MM.1S (cell line): ENCODE measurements around the gene MIGA1.

Experiments used
- EZH2 ChIP-seq: fragments of 300-600 bp; sonication (generic); optimal IDR thresholded peaks from 2 replicates; pipeline ENCODE3; 2017; ENCODE audit warnings: low read depth, mild to moderate bottlenecking, antibody characterized with exemption, low read length, mixed read lengths
- EZH2phosphoT487 ChIP-seq: fragments of 300-600 bp; sonication (generic); IDR thresholded peaks from 2 replicates; pipeline ENCODE4 v1.6.1; 2018; ENCODE audit warnings: antibody characterized with exemption, low read length
- TF ChIP-seq, protein P1 (sequence below): fragments of 300-600 bp; sonication (generic); IDR thresholded peaks from 2 replicates; pipeline ENCODE4 v1.5.1; 2016; ENCODE audit warnings: antibody characterized with exemption, low read length, mixed read lengths

DNA sequence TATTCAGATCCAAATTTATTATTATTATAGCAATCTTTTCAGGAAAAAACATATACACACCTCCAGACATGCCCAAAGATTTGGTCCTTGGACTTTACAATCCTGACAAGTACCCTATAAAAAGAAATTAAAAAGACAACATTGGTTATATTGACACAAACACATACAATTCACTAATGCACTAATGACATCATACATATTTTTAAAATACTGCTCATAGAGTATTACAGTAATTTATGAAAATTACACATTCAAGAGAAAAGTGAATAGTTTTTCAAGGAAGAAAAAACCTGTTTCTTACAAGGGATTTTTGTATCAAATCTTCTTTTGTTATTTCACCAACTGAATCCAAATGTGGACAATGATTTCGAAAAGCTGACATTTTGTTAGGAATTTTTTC lies 38.1 kb upstream of the MIGA1 start:
- TF ChIP-seq, protein P1, sequence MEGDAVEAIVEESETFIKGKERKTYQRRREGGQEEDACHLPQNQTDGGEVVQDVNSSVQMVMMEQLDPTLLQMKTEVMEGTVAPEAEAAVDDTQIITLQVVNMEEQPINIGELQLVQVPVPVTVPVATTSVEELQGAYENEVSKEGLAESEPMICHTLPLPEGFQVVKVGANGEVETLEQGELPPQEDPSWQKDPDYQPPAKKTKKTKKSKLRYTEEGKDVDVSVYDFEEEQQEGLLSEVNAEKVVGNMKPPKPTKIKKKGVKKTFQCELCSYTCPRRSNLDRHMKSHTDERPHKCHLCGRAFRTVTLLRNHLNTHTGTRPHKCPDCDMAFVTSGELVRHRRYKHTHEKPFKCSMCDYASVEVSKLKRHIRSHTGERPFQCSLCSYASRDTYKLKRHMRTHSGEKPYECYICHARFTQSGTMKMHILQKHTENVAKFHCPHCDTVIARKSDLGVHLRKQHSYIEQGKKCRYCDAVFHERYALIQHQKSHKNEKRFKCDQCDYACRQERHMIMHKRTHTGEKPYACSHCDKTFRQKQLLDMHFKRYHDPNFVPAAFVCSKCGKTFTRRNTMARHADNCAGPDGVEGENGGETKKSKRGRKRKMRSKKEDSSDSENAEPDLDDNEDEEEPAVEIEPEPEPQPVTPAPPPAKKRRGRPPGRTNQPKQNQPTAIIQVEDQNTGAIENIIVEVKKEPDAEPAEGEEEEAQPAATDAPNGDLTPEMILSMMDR: no peak
- no peak for TF ChIP-seq EZH2
- TF ChIP-seq EZH2phosphoT487: no peak
